Midbrain (tissue), 1 donor: Measurements from ENCODE around the gene LEFTY1.

ENCODE experiments used
- DNase-seq: peaks from one replicate; lab custom pipeline; 2025; lab: John Stamatoyannopoulos, UW

The LEFTY1 gene

GRCh38 chr1:225915538-225915991 lies 26.6 kb upstream of the LEFTY1 start:
- DNase-seq: no peak

GRCh38 chr1:225914947-225915346 lies 26.0 kb upstream of the LEFTY1 start:
- DNase-seq: no peak

GRCh38 chr1:225914391-225914790 lies 25.4 kb upstream of the LEFTY1 start:
- no peak for DNase-seq

- DNase-seq: peak; percentile 52
These were observed 22.5 kb upstream of the LEFTY1 start for GRCh38 chr1:225911191-225912130.

- DNase-seq: no peak
These were observed 20.5 kb upstream of the LEFTY1 start for GRCh38 chr1:225909477-225909876.

GRCh38 chr1:225908773-225909172 lies 19.8 kb upstream of the LEFTY1 start:
- no peak for DNase-seq

- DNase-seq: no peak
These were observed 19.2 kb upstream of the LEFTY1 start for GRCh38 chr1:225908013-225908640.

- no peak for DNase-seq
These were observed 18.4 kb upstream of the LEFTY1 start for GRCh38 chr1:225907341-225907740.

- DNase-seq: no peak
These were observed 17.5 kb upstream of the LEFTY1 start for GRCh38 chr1:225906467-225906866.

GRCh38 chr1:225903623-225904022 lies 14.7 kb upstream of the LEFTY1 start:
- DNase-seq: no peak

- no peak for DNase-seq
These were observed 10.3 kb upstream of the LEFTY1 start for GRCh38 chr1:225899044-225899925.

GRCh38 chr1:225897595-225898514 lies 8.9 kb upstream of the LEFTY1 start:
- no peak for DNase-seq

GRCh38 chr1:225896937-225897549 lies 8.1 kb upstream of the LEFTY1 start:
- no peak for DNase-seq

GRCh38 chr1:225896494-225896893 lies 7.5 kb upstream of the LEFTY1 start:
- DNase-seq: no peak

GRCh38 chr1:225892307-225892706 lies 3.4 kb upstream of the LEFTY1 start:
- DNase-seq: no peak

GRCh38 chr1:225891229-225891972 lies 2.5 kb upstream of the LEFTY1 start:
- no peak for DNase-seq

GRCh38 chr1:225890346-225891228 lies 1.6 kb upstream of the LEFTY1 start:
- no peak for DNase-seq

- no peak for DNase-seq
These were observed 797 bp upstream of the LEFTY1 start for GRCh38 chr1:225889743-225890142.
